Liver (tissue), 9 donors: ENCODE results near the gene KCNK18. TPM values are rescaled to one million over a fixed set of nuclear protein-coding genes. Genes with fewer than 3 reads are reported as not detected.

Experiments used
- DNase-seq: peaks from one replicate; pipeline ENCODE4 v3.0.0-alpha.2; 2017; ENCODE audit warnings: low spot score
- H3K27ac ChIP-seq, 2 donors: one replicate each; pipeline ENCODE4 v1.7.0; 2013; ENCODE audit warnings: inconsistent platforms in 2 of 2, low read length in 2 of 2, control low read depth in 1 of 2, low read depth in 1 of 2, mild to moderate bottlenecking in 1 of 2
- H3K27me3 ChIP-seq, 4 donors: one replicate each; pipeline versions ENCODE4 v1.6.1 to v1.7.0; 2013; ENCODE audit warnings: low read length in 3 of 4, inconsistent platforms in 1 of 4, mild to moderate bottlenecking in 1 of 4, moderate library complexity in 1 of 4; ENCODE audit not compliant: control insufficient read depth in 4 of 4, insufficient read depth in 4 of 4
- H3K36me3 ChIP-seq, 4 donors: one replicate each; pipeline versions ENCODE4 v1.6.1 to v1.7.0; 2013; ENCODE audit warnings: low read length in 3 of 4, mild to moderate bottlenecking in 3 of 4, low read depth in 1 of 4, moderate library complexity in 1 of 4; ENCODE audit not compliant: control insufficient read depth in 4 of 4, insufficient read depth in 3 of 4
- H3K4me1 ChIP-seq, 4 donors: one replicate each; pipeline versions ENCODE4 v1.6.1 to v1.7.0; 2013; ENCODE audit warnings: low read length in 3 of 4, mild to moderate bottlenecking in 3 of 4, moderate library complexity in 1 of 4; ENCODE audit not compliant: control insufficient read depth in 4 of 4, insufficient read depth in 4 of 4
- H3K4me3 ChIP-seq, 3 donors: one replicate each; pipeline versions ENCODE4 v1.6.1 to v1.7.0; 2013; ENCODE audit warnings: low read length in 3 of 3, control low read depth in 1 of 3, low read depth in 1 of 3, mild to moderate bottlenecking in 1 of 3
- H3K9ac ChIP-seq, 2 donors: one replicate each; pipeline ENCODE4 v1.7.0; 2013; ENCODE audit warnings: low read length in 2 of 2, mild to moderate bottlenecking in 2 of 2, moderate library complexity in 2 of 2, control low read depth in 1 of 2, low read depth in 1 of 2
- H3K9me3 ChIP-seq, 4 donors: one replicate each; pipeline versions ENCODE4 v1.6.1 to v1.7.0; 2013; ENCODE audit warnings: low read length in 3 of 4; ENCODE audit not compliant: control insufficient read depth in 4 of 4
- ATF3 ChIP-seq: IDR thresholded peaks from 2 replicates; pipeline ENCODE4 v1.6.1; 2016; ENCODE audit warnings: antibody characterized with exemption
- CTCF ChIP-seq: fragments of 150-350 bp; IDR thresholded peaks from 2 replicates; pipeline ENCODE4 v1.5.1; 2017; ENCODE audit warnings: improper control_type of control experiment, low read depth, low read length; ENCODE audit not compliant: missing input control
- FOXA2 ChIP-seq: IDR thresholded peaks from 2 replicates; pipeline ENCODE4 v1.6.1; 2016; ENCODE audit warnings: antibody characterized with exemption
- GABPA ChIP-seq, 2 donors: IDR thresholded peaks in 1 of 2; conservative IDR thresholded peaks in 1 of 2; 2 replicates each; pipeline ENCODE4 v1.6.1; 2016; ENCODE audit warnings: antibody characterized with exemption in 2 of 2, mild to moderate bottlenecking in 1 of 2, moderate library complexity in 1 of 2
- HNF4A ChIP-seq, 2 donors: conservative IDR thresholded peaks; 2 replicates each; pipeline ENCODE4 v1.6.1; 2016; ENCODE audit warnings: antibody characterized with exemption in 2 of 2, mild to moderate bottlenecking in 2 of 2
- MAX ChIP-seq: IDR thresholded peaks from 2 replicates; pipeline ENCODE4 v1.6.1; 2016; ENCODE audit warnings: antibody characterized with exemption
- RAD21 ChIP-seq, 2 donors: IDR thresholded peaks; 2 replicates each; pipeline ENCODE4 v1.6.1; 2016; ENCODE audit warnings: antibody characterized with exemption in 2 of 2, mild to moderate bottlenecking in 2 of 2
- RXRA ChIP-seq, 2 donors: IDR thresholded peaks; 2 replicates each; pipeline ENCODE4 v1.6.1; 2017 to 2018; ENCODE audit warnings: antibody characterized with exemption in 2 of 2, mild to moderate bottlenecking in 1 of 2
- SP1 ChIP-seq: IDR thresholded peaks from 2 replicates; pipeline ENCODE4 v1.6.1; 2018; ENCODE audit warnings: antibody characterized with exemption, mild to moderate bottlenecking
- TAF1 ChIP-seq: conservative IDR thresholded peaks from 2 replicates; pipeline ENCODE4 v1.6.1; 2016; ENCODE audit warnings: antibody characterized with exemption, mild to moderate bottlenecking
- ZBTB33 ChIP-seq: IDR thresholded peaks from 2 replicates; pipeline ENCODE4 v1.6.1; 2016; ENCODE audit warnings: antibody characterized with exemption
- WGBS: extraction: QIAGEN DNeasy Blood & Tissue Kit; methylation state at CpG from one replicate; pipeline ENCODE4 v1.1.7; 2013; 5-methylcytosine and 5-hydroxymethylcytosine counted together
- polyA plus RNA-seq, 2 donors: library from polyadenylated mRNA; stranded (reverse) in 1 of 2; unstranded in 1 of 2; fragments of 200-250 nt in 1 of 2; fragments of >200 nt in 1 of 2; fragmentation: Nextera tagmentation in 1 of 2; extraction: Ambion mirVana in 1 of 2; gene quantifications; one replicate each; pipeline versions ENCODE4 v1.2.1 to v1.2.3, GENCODE V29; 2013 to 2015
- total RNA-seq, 2 donors: library from RNA; depleted of rRNA; stranded (reverse); fragments of >200 nt; gene quantifications; one replicate each; pipeline ENCODE4 v1.2.3, GENCODE V29; 2014
- donor health status: healthy.
- donor health status: healthy.
- donor health status: healthy.
- donor health status: healthy.
- donor health status: healthy.

Gene KCNK18
- total and polyA plus RNA-seq, 4 donors: not detected

GRCh38 chr10:117167346-117167788 lies 29.9 kb upstream of the KCNK18 start:
- 14% methylated on average over 21 of the region's 21 CpGs for WGBS
- no peaks in the 10 kb centered on the region for H3K9me3 ChIP-seq
- no peak overlapping the region for H3K9ac ChIP-seq
- no peak overlapping the region for H3K27ac ChIP-seq
- H3K36me3 ChIP-seq: no peaks in the 10 kb centered on the region
- DNase-seq: no peak
- peaks cover 12 to 38% (median 23%) of the 10 kb centered on the region in 4 donors for H3K4me1 ChIP-seq
- no peak overlapping the region for H3K4me3 ChIP-seq
- peaks cover 0 to 31% (median 17%) of the 10 kb centered on the region in 4 donors for H3K27me3 ChIP-seq
- TF ChIP-seq FOXA2 (no peak), RAD21 (IDR thresholded peaks at IDR 0.05) (no peak), ATF3 (no peak), SP1 (no peak), RXRA (IDR thresholded peaks at IDR 0.05) (no peak), ZBTB33 (no peak), HNF4A (conservative IDR thresholded peaks at IDR 0.05) (no peak), GABPA (IDR thresholded peaks at IDR 0.05 in 1 of 2, conservative IDR thresholded peaks at IDR 0.05 in 1 of 2) (no peak), TAF1 (no peak), MAX (no peak)

- no peaks in the 10 kb centered on the region for H3K9me3 ChIP-seq
Measured at GRCh38 chr10:117167789-117168674, 29.3 kb upstream of the KCNK18 start.

More at GRCh38 chr10:117167789-117168674, 29.3 kb upstream of the KCNK18 start:
- WGBS: 4% methylated on average over 75 of the region's 75 CpGs
- Histone ChIP-seq H3K36me3 (no peaks in the 10 kb centered on the region), H3K9ac (no peak overlapping the region), H3K4me1 (peaks cover 8 to 34% (median 21%) of the 10 kb centered on the region in 4 donors), H3K4me3 (peak overlapping the region in 1 of 3 donors; percentile 9), H3K27me3 (peaks cover 0 to 30% (median 18%) of the 10 kb centered on the region in 4 donors), H3K27ac (no peak overlapping the region)
- peak; percentile 66 for DNase-seq
- peak; percentile 68 for TF ChIP-seq CTCF
- no peak for TF ChIP-seq HNF4A (conservative IDR thresholded peaks at IDR 0.05)
- TF ChIP-seq FOXA2: no peak
- TF ChIP-seq RAD21 (IDR thresholded peaks at IDR 0.05): peak; percentile 63 to 77
